HG02885 (cell line): Measurements from ENCODE around the gene NLRP1.

ENCODE experiments used
- ATAC-seq: cut with Tn5 transposase; IDR thresholded peaks from one replicate; pipeline ENCODE4 v1.9.1; 2021; ENCODE audit warnings: mild to moderate bottlenecking; ENCODE audit not compliant: unreplicated experiment, poor library complexity

The NLRP1 gene

GRCh38 chr17:5558815-5559785 lies 25.2 kb downstream of the NLRP1 start:
- ATAC-seq = no peak

- no peak for ATAC-seq
Observed at GRCh38 chr17:5557990-5558389, 26.3 kb downstream of the NLRP1 start.

GRCh38 chr17:5557485-5557884 lies 26.8 kb downstream of the NLRP1 start:
- ATAC-seq = no peak

- ATAC-seq = no peak
Observed at GRCh38 chr17:5555254-5555653, 29.1 kb downstream of the NLRP1 start.

- ATAC-seq = no peak
Observed at GRCh38 chr17:5553479-5553878, 30.8 kb downstream of the NLRP1 start.

- ATAC-seq = no peak
Observed at GRCh38 chr17:5552841-5553240, 31.5 kb downstream of the NLRP1 start.

- no peak for ATAC-seq
Observed at GRCh38 chr17:5545051-5545987, 39.0 kb downstream of the NLRP1 start.

GRCh38 chr17:5544115-5544514 lies 40.2 kb downstream of the NLRP1 start:
- ATAC-seq = no peak

GRCh38 chr17:5541610-5542202 lies 42.6 kb downstream of the NLRP1 start:
- ATAC-seq = no peak

- ATAC-seq = no peak
Observed at GRCh38 chr17:5540321-5540720, 44.0 kb downstream of the NLRP1 start.

GRCh38 chr17:5539286-5539685 lies 45.0 kb downstream of the NLRP1 start:
- ATAC-seq = no peak

- ATAC-seq = no peak
Observed at GRCh38 chr17:5536866-5537650, 47.3 kb downstream of the NLRP1 start.

GRCh38 chr17:5535436-5535835 lies 48.9 kb downstream of the NLRP1 start:
- no peak for ATAC-seq

- ATAC-seq = no peak
Observed at GRCh38 chr17:5533486-5534315, 50.6 kb downstream of the NLRP1 start.

- no peak for ATAC-seq
Observed at GRCh38 chr17:5532581-5532980, 51.7 kb downstream of the NLRP1 start.

- ATAC-seq = no peak
Observed at GRCh38 chr17:5531085-5531418, 53.3 kb downstream of the NLRP1 start.

- no peak for ATAC-seq
Observed at GRCh38 chr17:5530265-5531084, 53.8 kb downstream of the NLRP1 start.

- no peak for ATAC-seq
Observed at GRCh38 chr17:5527601-5528250, 56.6 kb downstream of the NLRP1 start.
